Germinal center (tissue), 1 donor: Measurements from ENCODE around the gene FBXO8.
"Not testable (repeated sequence)": the region's sequence is repeated elsewhere in the genome, so short reads cannot be mapped to it uniquely, and the experiment has no call there.

ENCODE experiments used
- DNase-seq: peaks from one replicate; pipeline ENCODE4 v3.0.0; 2012; ENCODE audit warnings: mixed read lengths, low spot score

The FBXO8 gene

GRCh38 chr4:174282836-174283506, 496 bp downstream of the FBXO8 start:
- peak; percentile 90 for DNase-seq

GRCh38 chr4:174281901-174282300, 1.6 kb downstream of the FBXO8 start:
- no peak for DNase-seq

- no peak for DNase-seq
These were observed 2.2 kb downstream of the FBXO8 start for GRCh38 chr4:174281182-174281737.

- DNase-seq: no peak
These were observed 3.9 kb downstream of the FBXO8 start for GRCh38 chr4:174279433-174280155.

- DNase-seq: no peak
These were observed 5.0 kb downstream of the FBXO8 start for GRCh38 chr4:174278467-174278866.

- no peak for DNase-seq
These were observed 6.0 kb downstream of the FBXO8 start for GRCh38 chr4:174277433-174277832.

GRCh38 chr4:174275101-174275500, 8.4 kb downstream of the FBXO8 start:
- no peak for DNase-seq

GRCh38 chr4:174274436-174274835, 9.0 kb downstream of the FBXO8 start:
- DNase-seq: no peak

- DNase-seq: no peak
These were observed 9.5 kb downstream of the FBXO8 start for GRCh38 chr4:174273930-174274329.

GRCh38 chr4:174266416-174266815, 17.1 kb downstream of the FBXO8 start:
- DNase-seq: no peak

GRCh38 chr4:174265916-174266315, 17.6 kb downstream of the FBXO8 start:
- no peak for DNase-seq

- no peak for DNase-seq
These were observed 20.1 kb downstream of the FBXO8 start for GRCh38 chr4:174263445-174263736.

GRCh38 chr4:174262624-174263444, 20.6 kb downstream of the FBXO8 start:
- DNase-seq: no peak

GRCh38 chr4:174261432-174261831, 22.0 kb downstream of the FBXO8 start:
- DNase-seq: not testable (repeated sequence)

GRCh38 chr4:174260099-174260498, 23.4 kb downstream of the FBXO8 start:
- DNase-seq: no peak

- DNase-seq: no peak
These were observed 23.9 kb downstream of the FBXO8 start for GRCh38 chr4:174259580-174259979.

- DNase-seq: no peak
These were observed 27.2 kb downstream of the FBXO8 start for GRCh38 chr4:174256277-174256713.

GRCh38 chr4:174255786-174256185, 27.7 kb downstream of the FBXO8 start:
- no peak for DNase-seq

- no peak for DNase-seq
These were observed 28.1 kb downstream of the FBXO8 start for GRCh38 chr4:174255374-174255773.

GRCh38 chr4:174254613-174255012, 28.9 kb downstream of the FBXO8 start:
- DNase-seq: no peak

GRCh38 chr4:174252412-174252811, 31.1 kb downstream of the FBXO8 start:
- DNase-seq: no peak

GRCh38 chr4:174248407-174248806, 35.1 kb downstream of the FBXO8 start:
- DNase-seq: no peak

- DNase-seq: no peak
These were observed 37.8 kb downstream of the FBXO8 start for GRCh38 chr4:174245714-174246113.
